ENCODE results near the gene PPM1N. TPM values are rescaled to one million over a fixed set of nuclear protein-coding genes. Genes with fewer than 3 reads are reported as not detected.

Gene PPM1N
- 1 to 10 TPM in 3 of 12 donors, under 1 TPM in 6, not detected in 3; 0.34 to 1.8 (median 0.82) TPM for polyA plus RNA-seq (ENCODE audit: insufficient read length in 12 of 12)
- long read RNA-seq, donor 1, partial matches to known transcripts = 0 of 1 reads
- long read RNA-seq, donor 1, other reads (novel, unspliced or antisense) = 0 of 1 reads
- long read RNA-seq, donor 2 = 0 reads
- long read RNA-seq, donor 3, partial matches to known transcripts = 0 of 2 reads
- long read RNA-seq, donor 3, other reads (novel, unspliced or antisense) = 0 of 2 reads
- long read RNA-seq, donor 4 = 0 reads
- long read RNA-seq, donor 5, partial matches to known transcripts = 0 of 1 reads
- long read RNA-seq, donor 5, other reads (novel, unspliced or antisense) = 0 of 1 reads
- long read RNA-seq, donor 6, partial matches to known transcripts = 0 of 1 reads
- long read RNA-seq, donor 6, other reads (novel, unspliced or antisense) = 0 of 1 reads
- long read RNA-seq, donor 7 = 0 reads
- long read RNA-seq, donor 8, partial matches to known transcripts = 282 of 294 reads
- long read RNA-seq, donor 8, other reads (novel, unspliced or antisense) = 11 of 294 reads
- long read RNA-seq, donor 9 = 0 reads
- long read RNA-seq, donor 10 = 0 reads
- long read RNA-seq, donor 11 = 0 reads

GRCh38 chr19:45498411-45499195 is at the start of gene PPM1N:
Gene PPM1N (plus strand): TSS chr19:45498443. CDS start chr19:45498473, 30 bp downstream.
- DNase-seq = no peak

- no peak for DNase-seq
Measured at GRCh38 chr19:45448887-45449299, 49.4 kb upstream of the PPM1N start.

- no peak for DNase-seq
Measured at GRCh38 chr19:45450012-45450333, 48.3 kb upstream of the PPM1N start.

GRCh38 chr19:45451131-45451849 is 47.0 kb upstream of the PPM1N start:
- peak; percentile 66 for DNase-seq

GRCh38 chr19:45451850-45452387 is 46.3 kb upstream of the PPM1N start:
- DNase-seq = no peak

GRCh38 chr19:45455707-45456499 is 42.3 kb upstream of the PPM1N start:
- peak; percentile 89 for DNase-seq

- DNase-seq = no peak
Measured at GRCh38 chr19:45456500-45456815, 41.8 kb upstream of the PPM1N start.

- no peak for DNase-seq
Measured at GRCh38 chr19:45457776-45458175, 40.5 kb upstream of the PPM1N start.

GRCh38 chr19:45460807-45461347 is 37.4 kb upstream of the PPM1N start:
- no peak for DNase-seq

GRCh38 chr19:45462174-45462573 is 36.1 kb upstream of the PPM1N start:
- DNase-seq = no peak

GRCh38 chr19:45463241-45463640 is 35.0 kb upstream of the PPM1N start:
- DNase-seq = no peak

GRCh38 chr19:45464274-45464673 is 34.0 kb upstream of the PPM1N start:
- no peak for DNase-seq

- no peak for DNase-seq
Measured at GRCh38 chr19:45464852-45465441, 33.3 kb upstream of the PPM1N start.

- no peak for DNase-seq
Measured at GRCh38 chr19:45467115-45467455, 31.2 kb upstream of the PPM1N start.

GRCh38 chr19:45467456-45468158 is 30.6 kb upstream of the PPM1N start, which contains the start of gene FOSB:
Gene FOSB (plus strand): TSS chr19:45467996. CDS start chr19:45468587, 591 bp downstream.
- DNase-seq = peak; percentile 94

- no peak for DNase-seq
Measured at GRCh38 chr19:45468159-45468651, 30.0 kb upstream of the PPM1N start.

- DNase-seq = no peak
Measured at GRCh38 chr19:45468803-45469131, 29.5 kb upstream of the PPM1N start.

- peak; percentile 94 for DNase-seq
Measured at GRCh38 chr19:45469132-45469944, 28.9 kb upstream of the PPM1N start.
